Adrenal gland (tissue), 12 donors: ENCODE results near the gene HIGD2A. TPM values are rescaled to one million over a fixed set of nuclear protein-coding genes. Genes with fewer than 3 reads are reported as not detected.

Experiments used
- DNase-seq, 7 donors: peaks; one replicate each; pipeline ENCODE4 v3.0.0-alpha.2; 2019 to 2020
- H3K27ac ChIP-seq, 5 donors: fragments of 200-600 bp; sonication (generic) in 4 of 5; 1 replicate in 3 of 5; 2 replicates in 2 of 5; pipeline versions ENCODE4 v1.5.1 to v1.8.0; 2016 to 2020; ENCODE audit warnings: mild to moderate bottlenecking in 1 of 5
- H3K27me3 ChIP-seq: fragments of 200-600 bp; 2 replicates; pipeline ENCODE4 v1.8.0; 2021
- H3K36me3 ChIP-seq, 2 donors: fragments of 200-600 bp; replicated peaks in 1 of 2; 1 replicate in 1 of 2; 2 replicates in 1 of 2; pipeline versions ENCODE4 v1.5.1 to v1.8.0; 2018 to 2022
- H3K4me1 ChIP-seq, 2 donors: fragments of 200-600 bp; replicated peaks in 1 of 2; 1 replicate in 1 of 2; 2 replicates in 1 of 2; pipeline versions ENCODE4 v1.5.1 to v1.8.0; 2018 to 2021
- H3K4me3 ChIP-seq, 4 donors: fragments of 200-600 bp; sonication (generic) in 3 of 4; one replicate each; pipeline ENCODE4 v1.5.1; 2016 to 2018
- H3K9me3 ChIP-seq, 3 donors: fragments of 200-600 bp; sonication (generic) in 1 of 3; replicated peaks in 1 of 3; 1 replicate in 2 of 3; 2 replicates in 1 of 3; pipeline versions ENCODE4 v1.5.1 to v1.8.0; 2016 to 2021
- POLR2A ChIP-seq, 2 donors: fragments of 450-650 bp; IDR thresholded peaks; one replicate each; pipeline ENCODE4 v1.6.1; 2017; ENCODE audit warnings: antibody characterized with exemption in 2 of 2, mild to moderate bottlenecking in 2 of 2, moderate library complexity in 1 of 2
- WGBS, 4 donors: extraction: QIAGEN DNeasy Blood & Tissue Kit in 2 of 4; methylation state at CpG; one replicate each; pipeline versions ENCODE4 v1.1.5 to v1.1.7; 2013 to 2017; 5-methylcytosine and 5-hydroxymethylcytosine counted together
- intact Hi-C, 2 donors: fragments of 100-400 bp; cut with DNase I; formaldehyde crosslinking; loops; one replicate each; pipeline versions ENCODE4 v1.14.1 to v1.15.0; 2022 to 2023
- polyA plus RNA-seq, 3 donors: library from polyadenylated mRNA; stranded (reverse); fragments of 200-250 nt in 2 of 3; fragments of 350-450 nt in 1 of 3; fragmentation: Illumina TruSeq in 1 of 3; extraction: RNeasy Lipid Tissue Mini Kit (QIAGEN cat#74804) in 1 of 3; gene quantifications; one replicate each; pipeline ENCODE4 v1.2.3, GENCODE V29; 2013 to 2014
- total RNA-seq, 9 donors: library from RNA; depleted of rRNA in 4 of 9; stranded (reverse); fragments of >200 nt in 4 of 9; fragments of 120-200 nt in 1 of 9; fragmentation: NEBNext Ultra II Directional in 1 of 9; extraction: Animal tissue kit (Norgen Biotek cat#: 25700) in 1 of 9; gene quantifications; one replicate each; pipeline versions ENCODE4 v1.1.0 to v1.2.4, GENCODE V29; 2013 to 2023
- TF ChIP-seq, protein P1 (sequence below), 6 experiments: fragments of 450-650 bp in 4 of 6; fragments of 200-600 bp in 2 of 6; sonication (generic) in 1 of 6; IDR thresholded peaks; 1 replicate in 5 of 6; 2 replicates in 1 of 6; pipeline versions ENCODE4 v1.5.1 to v1.8.0; 2016 to 2021; ENCODE audit warnings: antibody characterized with exemption in 6 of 6, mild to moderate bottlenecking in 2 of 6, moderate library complexity in 1 of 6
- donor health status: healthy with polysubstance abuse.
- donor health status: Bipolar disorder and iron deficiency.
- donor health status: DM: yes; HTN: yes; CAD: no.
- donor health status: DM: no; HTN: no; CAD: no.
- donor health status: DM: no; HTN: no; CAD: no.
- donor health status: DM: yes; HTN: yes; CAD: no.

The HIGD2A gene
- total and polyA plus RNA-seq, 12 donors, result 112 to 492 (median 214) TPM

DNA sequence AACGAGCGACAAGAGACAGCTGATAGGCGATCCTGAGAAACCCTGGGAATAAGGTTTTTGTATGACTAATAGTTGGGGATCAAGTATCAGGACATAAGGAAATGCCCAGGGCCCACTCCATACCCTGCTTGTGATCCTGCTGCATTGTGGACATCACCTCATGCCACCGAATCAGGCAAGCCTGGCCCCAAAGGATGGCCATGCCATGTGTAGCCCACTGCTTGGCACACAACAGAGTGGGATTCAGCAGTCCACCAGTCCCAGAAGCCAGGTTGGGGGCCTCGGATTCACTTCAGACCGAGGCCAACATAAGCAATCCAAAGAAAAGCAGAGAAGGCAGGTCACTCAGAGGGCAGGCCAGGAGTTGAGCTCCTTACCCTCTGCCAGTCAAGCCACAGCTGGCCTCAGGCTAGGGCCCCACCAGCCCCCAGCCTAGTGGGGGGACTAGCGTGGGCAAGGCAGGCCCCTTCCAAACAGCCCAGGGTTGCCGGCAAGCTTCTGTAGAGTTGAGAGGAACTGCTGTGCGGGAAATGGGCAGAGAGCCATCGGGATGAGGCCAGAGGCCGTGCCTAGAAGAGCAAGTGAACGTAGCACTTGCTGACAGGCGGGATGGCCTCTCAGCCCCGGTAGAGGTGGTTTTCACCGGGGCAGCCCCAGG lies 5.2 kb upstream of the HIGD2A start:
- Histone ChIP-seq H3K27me3 (no peaks in the 10 kb centered on the region), H3K9me3 (no peaks in the 10 kb centered on the region), H3K4me3 (no peak overlapping the region), H3K27ac (no peak overlapping the region), H3K36me3 (peaks cover 0 to 26% of the 10 kb centered on the region in 2 donors), H3K4me1 (peaks cover 6 to 14% of the 10 kb centered on the region in 2 donors)
- intact Hi-C loops, result no loop called here
- no peak for DNase-seq
- 88 to 93% (median 91%) methylated on average over 12 to 15 of the region's 15 CpGs for WGBS, 4 donors
- TF ChIP-seq, protein P1, sequence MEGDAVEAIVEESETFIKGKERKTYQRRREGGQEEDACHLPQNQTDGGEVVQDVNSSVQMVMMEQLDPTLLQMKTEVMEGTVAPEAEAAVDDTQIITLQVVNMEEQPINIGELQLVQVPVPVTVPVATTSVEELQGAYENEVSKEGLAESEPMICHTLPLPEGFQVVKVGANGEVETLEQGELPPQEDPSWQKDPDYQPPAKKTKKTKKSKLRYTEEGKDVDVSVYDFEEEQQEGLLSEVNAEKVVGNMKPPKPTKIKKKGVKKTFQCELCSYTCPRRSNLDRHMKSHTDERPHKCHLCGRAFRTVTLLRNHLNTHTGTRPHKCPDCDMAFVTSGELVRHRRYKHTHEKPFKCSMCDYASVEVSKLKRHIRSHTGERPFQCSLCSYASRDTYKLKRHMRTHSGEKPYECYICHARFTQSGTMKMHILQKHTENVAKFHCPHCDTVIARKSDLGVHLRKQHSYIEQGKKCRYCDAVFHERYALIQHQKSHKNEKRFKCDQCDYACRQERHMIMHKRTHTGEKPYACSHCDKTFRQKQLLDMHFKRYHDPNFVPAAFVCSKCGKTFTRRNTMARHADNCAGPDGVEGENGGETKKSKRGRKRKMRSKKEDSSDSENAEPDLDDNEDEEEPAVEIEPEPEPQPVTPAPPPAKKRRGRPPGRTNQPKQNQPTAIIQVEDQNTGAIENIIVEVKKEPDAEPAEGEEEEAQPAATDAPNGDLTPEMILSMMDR (IDR thresholded peaks at IDR 0.05), result no peak
- TF ChIP-seq POLR2A (IDR thresholded peaks at IDR 0.05), result no peak

DNA sequence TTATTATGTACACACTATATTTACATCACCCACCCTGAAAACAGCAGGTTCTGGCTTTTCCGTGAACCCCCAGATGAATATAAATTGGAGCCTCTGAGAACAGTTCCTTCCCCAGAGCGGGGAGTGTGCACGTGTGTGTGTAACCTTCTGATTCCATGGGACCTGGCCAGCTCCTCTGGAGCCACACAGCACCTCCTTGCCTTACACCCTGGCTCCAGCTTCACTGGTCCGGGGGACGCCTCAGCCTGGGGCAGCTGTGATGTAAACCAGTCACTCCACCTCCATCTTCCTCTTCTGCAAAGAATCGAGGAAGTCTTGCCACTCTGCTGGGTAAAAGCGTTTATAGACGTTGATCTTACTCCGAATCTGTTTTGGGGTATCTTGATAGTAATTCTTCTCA lies 4.6 kb upstream of the HIGD2A start:
- WGBS, 4 donors, result 76 to 89% (median 85%) methylated on average over 8 to 9 of the region's 9 CpGs
- no peaks in the 10 kb centered on the region for H3K27me3 ChIP-seq
- TF ChIP-seq, protein P1 (IDR thresholded peaks at IDR 0.05), result no peak
- TF ChIP-seq POLR2A (IDR thresholded peaks at IDR 0.05), result no peak
- H3K9me3 ChIP-seq, result no peaks in the 10 kb centered on the region
- H3K27ac ChIP-seq, result no peak overlapping the region
- peaks cover 6 to 14% of the 10 kb centered on the region in 2 donors for H3K4me1 ChIP-seq
- H3K36me3 ChIP-seq, result peaks cover 0 to 26% of the 10 kb centered on the region in 2 donors
- DNase-seq, result no peak
- intact Hi-C loops, result no loop called here
- H3K4me3 ChIP-seq, result no peak overlapping the region

DNA sequence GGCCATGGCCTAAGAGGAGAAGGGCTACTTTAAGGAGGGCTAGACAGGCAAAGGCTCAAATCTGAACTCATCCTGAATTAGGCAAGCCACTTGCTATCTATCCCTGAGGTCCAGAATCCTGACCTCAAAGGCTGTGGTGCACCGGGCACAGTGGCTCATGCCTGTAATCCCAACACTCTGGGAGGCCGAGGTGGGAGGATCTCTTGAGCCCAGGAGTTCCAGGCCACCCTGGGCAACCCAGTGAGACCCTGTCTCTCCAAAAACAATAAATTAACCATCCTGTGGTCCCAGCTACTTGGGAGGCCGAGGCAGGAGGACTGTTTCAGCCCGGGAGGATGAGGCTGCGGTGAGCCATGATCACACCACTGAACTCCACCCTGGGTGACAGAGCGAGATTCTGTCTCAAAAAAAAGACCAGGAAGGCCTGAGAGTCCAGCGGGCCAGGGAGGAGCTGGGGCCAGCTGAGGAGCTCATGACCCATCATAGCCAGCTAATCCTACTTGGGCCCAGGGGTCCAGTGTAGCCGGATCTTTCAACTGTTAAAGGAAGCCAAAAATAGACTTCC lies 4.1 kb upstream of the HIGD2A start:
- TF ChIP-seq POLR2A (IDR thresholded peaks at IDR 0.05), result no peak
- TF ChIP-seq, protein P1 (IDR thresholded peaks at IDR 0.05), result no peak
- DNase-seq, result no peak
- Histone ChIP-seq H3K9me3 (no peaks in the 10 kb centered on the region), H3K4me1 (peaks cover 8 to 16% of the 10 kb centered on the region in 2 donors), H3K36me3 (peaks cover 0 to 26% of the 10 kb centered on the region in 2 donors), H3K27me3 (no peaks in the 10 kb centered on the region), H3K27ac (no peak overlapping the region), H3K4me3 (no peak overlapping the region)
- 82 to 91% (median 86%) methylated on average over 7 to 8 of the region's 8 CpGs for WGBS, 4 donors
- intact Hi-C loops, result no loop called here

DNA sequence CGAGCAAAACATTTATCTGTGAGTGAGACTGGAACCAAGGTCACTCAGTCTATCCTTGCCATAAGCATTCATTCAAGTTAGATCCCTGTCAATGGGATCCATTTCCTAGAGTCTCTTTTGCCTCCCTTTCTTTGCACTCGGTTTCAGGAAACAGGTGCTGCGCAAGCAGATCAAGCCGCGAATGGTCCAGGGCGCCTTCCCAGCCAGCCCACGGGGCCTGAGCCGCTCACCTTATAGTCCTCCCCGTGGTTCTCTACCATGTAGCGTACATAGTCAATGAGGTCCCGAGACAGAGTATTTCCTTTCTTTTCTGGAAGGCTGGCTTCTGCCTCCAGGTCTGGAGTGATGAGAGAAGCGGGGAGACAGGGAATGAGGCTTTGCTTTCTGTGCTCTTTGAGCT lies 3.6 kb upstream of the HIGD2A start:
- no peak for DNase-seq
- Histone ChIP-seq H3K27me3 (no peaks in the 10 kb centered on the region), H3K36me3 (peaks cover 0 to 26% of the 10 kb centered on the region in 2 donors), H3K27ac (no peak overlapping the region), H3K9me3 (no peaks in the 10 kb centered on the region), H3K4me1 (peaks cover 12 to 21% of the 10 kb centered on the region in 2 donors), H3K4me3 (no peak overlapping the region)
- 89 to 93% (median 92%) methylated on average over 12 of the region's 12 CpGs for WGBS, 4 donors
- intact Hi-C loops, result no loop called here
- TF ChIP-seq, protein P1 (IDR thresholded peaks at IDR 0.05), result no peak
- TF ChIP-seq POLR2A (IDR thresholded peaks at IDR 0.05), result no peak
